Right renal cortex interstitium (tissue), 3 donors: ENCODE results near the gene PLXND1. TPM values are rescaled to one million over a fixed set of nuclear protein-coding genes. Genes with fewer than 3 reads are reported as not detected.

Experiments
- DNase-seq, 3 donors: peaks; one replicate each; pipeline ENCODE4 v3.0.0-alpha.2; 2013; ENCODE audit warnings: low read depth in 3 of 3, low spot score in 2 of 3
- polyA plus RNA-seq, 3 donors: library from polyadenylated mRNA; unstranded; fragments of 120-200 nt; gene quantifications; one replicate each; pipeline ENCODE4 v1.2.1, GENCODE V29; 2013; ENCODE audit not compliant: insufficient read length in 3 of 3

The PLXND1 gene
- polyA plus RNA-seq, 3 donors: 105 to 132 (median 117) TPM

DNA sequence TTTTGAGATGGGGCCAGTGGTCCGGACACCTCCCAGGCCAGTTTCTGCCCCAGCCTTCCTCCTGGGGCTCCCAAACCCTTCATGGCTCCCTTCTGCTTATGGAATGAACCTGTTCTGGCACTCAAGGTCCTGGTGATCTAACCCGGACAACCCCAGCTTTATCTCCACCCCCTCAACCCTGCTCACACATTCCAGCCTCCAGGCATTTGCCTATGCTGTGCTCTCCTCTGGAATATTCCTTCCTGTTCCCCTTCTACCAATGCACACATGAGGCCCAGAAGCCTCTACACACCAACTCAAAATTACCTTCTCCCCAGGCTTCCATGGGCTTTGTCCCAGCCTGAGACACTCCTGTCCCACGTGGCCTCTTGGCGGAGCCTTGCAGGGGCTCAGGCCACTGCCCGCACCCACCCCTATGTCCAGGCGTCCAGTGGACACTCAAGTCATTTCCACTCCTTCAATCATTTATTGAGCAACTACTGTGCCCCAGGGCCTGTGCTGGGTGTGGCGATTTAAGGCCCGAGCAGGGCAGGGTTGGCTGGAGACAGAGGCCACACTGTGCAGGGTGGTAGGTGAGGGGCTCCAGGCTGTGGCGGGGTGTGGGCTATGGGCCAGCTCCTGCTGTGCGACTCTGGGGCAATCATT is 18.8 kb downstream of the PLXND1 start:
- no peak for DNase-seq

DNA sequence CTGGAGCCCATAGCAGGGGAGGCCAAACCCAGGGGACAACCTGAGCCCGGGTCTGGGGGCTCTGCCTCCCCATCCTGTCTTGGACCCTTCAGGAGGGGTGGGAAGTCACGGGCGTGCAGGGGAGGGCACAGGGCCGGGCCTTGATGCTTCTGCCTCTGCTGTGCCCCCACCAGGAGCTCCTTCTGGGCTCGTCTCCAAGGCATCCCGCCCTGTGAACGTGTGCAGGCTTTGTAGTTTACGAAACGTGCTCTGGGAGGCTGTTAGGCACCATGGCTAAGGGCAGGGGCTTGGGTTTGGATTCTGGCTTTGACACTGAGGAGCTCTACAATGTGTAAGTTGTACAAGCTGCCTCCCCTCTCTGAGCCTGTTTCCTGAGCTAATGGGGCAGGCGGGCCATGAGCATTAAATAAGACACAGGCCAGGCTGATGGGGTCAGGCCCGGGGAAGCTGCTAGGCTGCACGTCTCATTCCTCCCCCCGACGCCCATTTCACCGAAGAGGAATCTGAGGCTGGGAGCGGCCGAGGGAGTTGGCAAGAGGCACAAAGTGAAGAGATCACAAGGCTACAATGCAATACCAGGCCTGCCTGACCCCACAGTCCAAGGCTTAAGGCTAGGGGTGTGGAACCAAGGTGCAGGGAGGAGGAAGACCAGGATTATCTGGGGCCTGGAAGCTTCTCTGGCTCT is 19.6 kb downstream of the PLXND1 start:
- DNase-seq: no peak

DNA sequence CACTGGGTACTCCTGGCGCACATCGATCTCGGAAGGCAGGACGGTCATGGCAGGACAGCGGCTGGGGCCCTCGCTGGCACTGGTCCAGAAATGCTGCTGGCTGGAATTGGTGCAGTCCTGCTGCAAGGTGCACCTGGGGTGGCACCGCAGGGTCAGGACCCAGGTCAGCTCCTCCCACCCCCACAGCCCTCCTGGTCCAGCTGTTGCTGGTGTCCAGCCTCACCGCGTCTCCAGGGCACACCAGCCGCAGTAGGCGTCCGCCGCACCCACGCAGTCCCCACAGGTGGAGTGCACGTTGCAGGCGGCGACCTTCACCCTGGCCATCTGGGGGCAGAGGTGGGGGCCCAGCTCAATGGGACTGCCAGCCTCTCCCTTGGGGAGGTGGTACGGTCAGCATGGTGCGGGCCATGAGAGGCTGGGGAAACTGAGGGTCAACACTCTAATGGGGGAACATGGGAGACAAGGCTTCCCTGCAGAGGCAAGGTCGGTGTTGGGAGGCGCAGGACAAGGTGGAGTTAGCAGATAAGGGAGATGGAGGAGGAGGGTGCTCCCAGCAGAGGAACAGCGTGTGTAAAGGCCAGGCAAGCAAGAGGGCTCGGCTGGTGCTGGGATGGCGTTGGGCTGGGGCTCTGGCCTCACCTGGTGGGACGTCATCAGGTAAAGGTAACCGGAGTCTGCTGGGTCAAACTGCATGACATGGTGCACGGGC is 20.4 kb downstream of the PLXND1 start:
- no peak for DNase-seq

DNA sequence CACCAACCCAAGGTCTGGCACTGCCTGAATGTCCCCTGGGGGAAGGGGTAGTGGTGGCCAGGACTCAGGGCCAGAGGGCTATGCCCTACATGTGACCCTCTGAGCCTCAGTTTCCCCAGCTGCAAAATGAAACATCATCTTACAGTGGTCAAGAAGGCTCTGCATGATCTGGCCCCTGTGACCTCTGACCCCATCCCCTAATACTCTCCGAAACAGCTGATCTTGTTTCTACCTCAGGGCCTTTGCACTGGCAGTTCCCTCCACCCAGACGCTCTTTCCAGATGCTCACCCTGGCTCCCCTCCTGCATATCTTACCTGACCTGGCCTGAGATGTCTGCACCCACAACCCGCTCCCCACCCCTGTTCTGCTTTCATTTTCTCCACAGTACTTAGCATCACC is 21.8 kb downstream of the PLXND1 start:
- no peak for DNase-seq

DNA sequence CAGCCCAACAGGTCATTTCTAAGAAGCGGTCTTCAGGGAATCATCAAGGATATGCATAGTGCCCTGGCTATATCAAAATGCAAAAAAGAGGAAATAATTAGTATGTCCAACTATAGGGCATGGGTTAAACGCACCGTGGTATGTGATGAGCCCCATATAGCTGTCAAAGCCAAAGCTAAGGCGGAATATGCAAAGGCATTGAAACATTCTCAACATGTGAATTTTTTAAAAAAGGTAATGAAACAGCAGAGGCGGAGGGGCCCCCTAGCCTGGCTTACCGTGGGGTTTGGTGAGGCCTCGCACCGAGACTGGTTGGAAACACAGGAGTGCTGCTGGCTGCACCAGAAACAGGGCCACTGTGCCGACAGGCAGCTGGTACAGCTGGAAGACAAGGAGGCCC is 23.2 kb downstream of the PLXND1 start:
- no peak for DNase-seq

DNA sequence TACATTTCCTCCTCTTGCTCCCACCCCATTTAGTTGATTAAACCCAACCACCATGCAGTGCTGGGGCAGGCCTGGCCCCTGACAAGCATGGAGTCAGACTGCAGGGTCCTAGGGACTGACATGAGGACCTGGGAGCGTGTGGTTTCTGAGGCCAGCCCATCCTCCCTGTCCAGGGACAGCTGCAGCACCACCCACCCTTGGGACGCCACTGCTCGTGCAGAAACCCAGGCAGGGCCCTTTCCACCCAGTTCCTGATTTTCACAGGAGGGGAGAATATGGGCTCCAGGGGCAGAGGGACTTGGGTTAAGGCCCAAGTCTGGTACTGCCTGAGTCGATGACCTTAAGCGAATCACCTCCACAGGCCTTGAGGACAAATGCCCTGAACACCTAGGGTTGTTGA is 23.7 kb downstream of the PLXND1 start:
- DNase-seq: no peak

DNA sequence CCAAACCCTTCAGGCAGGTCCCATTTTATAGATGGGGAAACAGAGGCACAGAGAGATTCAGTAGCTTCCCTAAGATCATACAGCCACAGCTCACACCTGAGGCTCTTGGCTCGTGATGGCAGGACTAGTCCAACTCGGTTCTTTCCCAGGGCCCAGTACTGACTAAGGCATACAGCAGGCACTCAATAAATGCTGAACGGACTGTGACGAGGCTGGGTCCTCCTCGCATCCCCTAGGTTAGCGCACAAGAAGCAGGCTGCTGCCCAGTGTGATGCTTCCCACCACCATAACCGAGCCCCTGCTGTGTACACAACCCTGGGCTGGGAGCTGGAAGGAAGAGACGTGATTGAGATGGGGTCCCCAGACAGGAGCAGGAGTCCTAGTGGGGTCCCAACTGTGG is 24.9 kb downstream of the PLXND1 start:
- DNase-seq: no peak

DNA sequence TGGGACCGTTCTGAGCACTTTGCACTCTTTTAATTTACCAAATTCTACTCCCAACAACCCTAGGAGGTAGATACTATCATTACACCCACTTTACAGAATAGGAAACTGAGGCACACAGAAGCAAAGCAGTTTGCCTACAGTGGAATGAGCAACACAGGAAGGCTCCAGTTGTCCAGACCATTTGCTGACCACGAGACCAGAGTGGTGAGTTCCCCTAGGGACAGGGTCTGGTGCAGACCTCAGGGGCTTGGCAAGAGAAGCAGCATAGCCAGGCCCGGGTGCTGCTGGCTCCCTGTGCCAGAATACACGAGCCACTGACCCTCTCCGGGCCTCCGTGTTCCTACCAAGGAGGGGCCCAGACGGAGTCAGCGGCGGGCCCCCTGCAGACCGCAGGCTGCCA is 26.5 kb downstream of the PLXND1 start:
- DNase-seq: no peak

DNA sequence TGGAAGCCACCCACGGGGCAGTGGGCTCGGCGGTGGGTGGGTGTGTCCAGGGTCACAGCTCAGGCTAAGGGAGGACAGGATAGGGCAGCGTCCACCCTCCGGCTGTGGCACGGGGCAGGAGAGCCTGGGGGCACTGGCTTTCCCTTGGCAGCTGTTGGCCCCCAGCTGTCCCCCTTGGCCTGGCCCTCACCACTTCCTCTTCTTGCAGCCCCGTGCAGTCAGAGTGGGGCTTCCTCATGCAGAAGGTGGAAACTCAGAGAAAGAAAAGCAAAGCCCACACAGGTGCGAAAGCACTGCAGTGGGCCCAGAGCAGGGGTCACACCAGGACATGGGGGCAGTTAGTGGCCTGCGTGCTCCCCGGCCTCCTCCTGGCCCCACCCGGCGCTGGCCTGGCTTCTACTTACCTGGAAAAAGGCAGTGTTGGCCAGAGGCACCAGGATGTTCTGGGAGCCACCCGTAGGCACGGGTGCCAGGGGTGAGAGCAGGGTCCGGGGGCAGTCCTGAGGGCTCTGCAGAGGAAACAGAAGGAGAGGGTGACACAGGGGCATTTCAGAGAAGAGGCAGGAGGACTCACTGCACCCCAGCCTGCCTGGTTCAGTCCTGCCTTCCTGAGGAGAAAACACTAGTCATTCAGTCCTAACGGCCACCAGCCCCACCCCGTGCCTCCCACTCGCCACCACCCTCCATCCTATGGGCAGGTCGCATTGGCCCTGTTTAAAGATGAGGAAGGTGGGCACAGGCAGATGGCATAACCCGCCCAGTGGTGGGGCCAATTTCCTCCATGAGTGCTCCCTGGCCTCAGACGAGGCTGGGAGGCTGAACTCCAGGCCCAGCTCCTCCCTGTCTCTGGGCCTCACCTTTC is 28.3 kb downstream of the PLXND1 start:
- DNase-seq: no peak

DNA sequence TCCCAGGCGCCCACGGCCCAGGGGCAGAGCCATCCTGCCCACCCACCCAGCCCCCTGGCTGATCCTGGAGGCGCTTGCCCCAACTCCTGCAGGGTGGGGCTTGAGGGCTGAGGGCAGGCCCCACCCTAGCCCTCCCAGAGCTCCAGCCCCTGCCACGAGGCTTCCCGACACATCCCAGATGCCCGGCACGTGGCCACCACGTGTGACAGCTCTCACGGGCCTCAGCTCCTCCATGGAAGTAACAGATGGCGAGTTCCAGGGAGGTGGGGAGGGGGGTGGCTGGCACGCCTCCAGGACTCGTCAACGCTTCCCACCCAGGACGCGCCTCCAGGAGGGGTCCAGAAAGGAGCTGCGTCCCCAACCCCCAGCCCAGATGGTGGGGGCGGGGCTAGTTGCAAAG is 29.1 kb downstream of the PLXND1 start:
- no peak for DNase-seq

DNA sequence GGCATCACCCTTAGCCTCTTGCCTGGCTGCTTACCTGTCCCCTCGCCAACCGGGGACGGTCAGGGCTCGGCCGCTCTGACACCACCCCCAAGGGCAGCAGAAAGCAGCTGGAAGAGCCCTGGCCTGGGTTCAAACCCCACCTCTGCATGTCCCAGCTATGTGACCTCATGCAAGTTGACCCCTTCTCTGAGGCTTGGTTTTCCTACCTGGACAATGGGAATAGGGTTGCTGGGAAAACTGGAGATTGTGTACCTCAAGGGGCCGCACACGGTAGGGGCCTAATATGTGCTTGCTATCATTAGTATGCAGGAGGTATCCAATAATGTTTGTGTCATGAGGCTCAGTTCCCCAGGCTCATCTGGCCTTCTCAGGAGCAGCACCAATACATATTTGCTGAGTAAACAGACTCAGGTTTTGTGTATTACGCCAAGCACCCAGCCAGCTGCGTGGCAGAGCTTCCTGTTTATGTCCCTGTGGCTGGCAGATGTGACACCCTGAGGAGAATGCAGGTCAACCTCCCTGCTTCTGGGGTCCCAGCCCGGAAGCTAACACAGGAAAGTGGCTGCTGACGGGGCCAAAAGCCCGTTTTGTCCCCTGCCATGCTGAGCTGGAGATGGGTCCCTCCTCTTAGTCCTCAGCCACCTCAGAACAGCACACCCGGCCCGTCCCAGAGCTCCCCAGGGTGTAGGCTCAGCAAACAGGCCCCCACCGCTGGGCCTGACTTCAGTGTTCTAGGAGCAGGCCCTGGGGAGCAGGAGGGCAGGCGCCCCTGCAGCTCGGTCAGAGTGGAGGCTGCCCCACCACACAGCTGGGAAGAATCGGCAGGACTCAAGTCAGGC is 29.7 kb downstream of the PLXND1 start:
- no peak for DNase-seq

DNA sequence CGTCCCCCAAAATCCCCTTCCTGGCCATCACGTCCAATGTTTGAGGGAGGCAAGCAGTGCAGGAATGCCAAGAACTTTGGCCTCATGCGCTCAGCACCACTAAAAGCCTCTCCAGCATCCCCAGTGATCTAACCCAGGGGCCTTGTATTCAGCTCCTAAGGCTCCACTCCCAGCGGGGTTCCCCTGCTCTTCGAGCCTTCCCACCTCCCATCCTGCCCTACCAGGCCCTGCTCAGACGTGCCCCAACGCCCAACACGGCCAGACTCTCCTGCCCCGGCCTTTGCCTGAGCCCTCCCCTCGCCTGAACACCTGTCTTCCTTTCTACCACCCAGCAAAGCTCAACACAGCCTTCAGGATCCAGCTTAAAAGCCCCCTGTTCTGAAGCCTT is 30.5 kb downstream of the PLXND1 start:
- DNase-seq: no peak

DNA sequence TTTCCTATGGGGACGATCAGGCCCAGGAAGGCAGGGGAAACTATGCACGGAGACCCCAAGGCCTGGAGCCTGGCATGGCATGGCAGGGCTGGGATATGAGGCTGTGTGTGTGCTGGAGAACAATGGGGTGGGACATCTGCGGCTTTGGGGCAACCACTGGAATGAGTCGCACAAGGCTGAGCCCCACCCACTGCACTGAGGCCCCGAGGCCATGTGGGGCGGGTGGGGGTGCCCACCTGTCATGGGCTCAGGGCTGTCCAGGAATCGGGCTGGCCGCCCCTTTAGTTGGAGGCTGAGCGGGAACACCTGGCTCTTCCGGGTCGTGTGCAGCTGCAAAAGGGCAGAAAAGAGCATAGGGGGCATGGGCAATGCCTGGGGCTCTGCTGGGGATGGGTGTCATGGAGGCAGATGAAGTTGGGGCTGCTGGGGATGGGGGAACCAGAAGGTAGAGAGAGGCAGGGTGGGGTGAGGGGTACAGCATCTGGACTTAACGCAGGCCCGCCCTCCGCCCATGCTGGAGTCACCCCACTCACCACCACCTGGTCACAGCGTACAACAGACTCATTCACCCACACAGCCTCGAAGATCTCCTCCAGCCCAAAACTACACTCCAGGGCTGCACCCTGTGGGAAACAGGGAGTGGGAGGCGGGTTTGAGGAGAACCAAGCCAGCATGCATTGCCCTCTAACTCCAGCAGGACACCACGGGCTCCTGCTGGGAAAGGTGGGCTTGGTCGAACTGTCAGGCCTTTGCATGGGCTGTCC is 31.1 kb downstream of the PLXND1 start:
- DNase-seq: no peak

DNA sequence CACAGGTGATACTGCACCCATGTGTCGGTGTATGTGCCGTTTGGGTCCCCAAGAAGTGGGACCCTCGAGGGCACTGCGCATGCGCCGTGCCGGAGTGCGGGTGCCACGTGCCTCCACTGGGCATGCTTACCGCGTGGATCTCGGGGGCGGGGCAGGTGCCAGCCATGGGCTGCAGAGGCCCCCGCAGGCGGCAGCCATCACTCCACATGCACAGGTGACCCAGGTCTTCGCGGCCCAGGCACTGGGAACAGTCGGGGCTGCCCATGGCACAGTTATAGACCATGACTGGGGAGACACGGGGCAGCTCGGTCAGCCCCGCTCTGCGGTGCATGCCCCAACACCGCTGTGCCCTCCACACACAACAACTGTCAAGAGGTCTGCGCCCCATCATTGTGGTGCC is 32.3 kb downstream of the PLXND1 start:
- no peak for DNase-seq

DNA sequence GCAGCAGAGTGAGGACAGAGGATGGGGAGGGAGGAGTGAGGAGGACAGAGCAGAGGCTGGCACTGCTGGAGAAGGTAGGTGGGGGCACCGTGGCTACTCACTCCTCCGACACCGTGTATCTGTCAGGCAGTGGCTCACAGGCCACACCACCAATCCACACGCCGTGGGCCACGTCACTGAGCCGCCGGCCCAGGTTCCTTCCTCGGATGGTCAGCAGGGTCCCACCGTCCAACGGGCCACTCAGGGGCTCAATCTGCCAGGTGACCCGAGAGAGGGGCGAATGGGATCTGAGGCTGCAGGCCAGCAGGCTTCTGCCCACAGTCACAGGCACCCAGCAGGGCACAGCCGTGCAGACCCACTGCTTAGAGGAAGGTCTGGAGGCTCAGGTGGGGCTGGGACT is 33.0 kb downstream of the PLXND1 start:
- DNase-seq: no peak

DNA sequence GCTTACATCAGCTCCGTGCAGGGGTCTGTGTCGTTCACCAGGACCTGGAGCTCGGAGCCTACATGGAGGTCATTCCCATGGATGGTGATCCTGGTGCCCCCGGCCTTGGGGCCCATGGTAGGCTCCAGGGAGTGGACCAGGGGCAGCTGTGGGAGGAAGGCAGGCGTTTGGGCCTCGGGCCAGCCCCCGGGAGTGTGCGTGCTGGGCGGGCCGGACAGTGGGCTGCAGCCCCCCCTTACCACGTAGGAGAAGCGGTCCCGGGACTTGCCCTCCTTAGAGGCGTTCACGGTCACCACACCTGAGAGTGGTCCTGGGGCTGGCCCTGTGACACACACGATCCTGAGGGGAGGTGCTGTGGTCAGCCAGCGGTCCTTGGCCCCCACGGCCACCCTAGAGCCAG is 33.9 kb downstream of the PLXND1 start:
- no peak for DNase-seq

DNA sequence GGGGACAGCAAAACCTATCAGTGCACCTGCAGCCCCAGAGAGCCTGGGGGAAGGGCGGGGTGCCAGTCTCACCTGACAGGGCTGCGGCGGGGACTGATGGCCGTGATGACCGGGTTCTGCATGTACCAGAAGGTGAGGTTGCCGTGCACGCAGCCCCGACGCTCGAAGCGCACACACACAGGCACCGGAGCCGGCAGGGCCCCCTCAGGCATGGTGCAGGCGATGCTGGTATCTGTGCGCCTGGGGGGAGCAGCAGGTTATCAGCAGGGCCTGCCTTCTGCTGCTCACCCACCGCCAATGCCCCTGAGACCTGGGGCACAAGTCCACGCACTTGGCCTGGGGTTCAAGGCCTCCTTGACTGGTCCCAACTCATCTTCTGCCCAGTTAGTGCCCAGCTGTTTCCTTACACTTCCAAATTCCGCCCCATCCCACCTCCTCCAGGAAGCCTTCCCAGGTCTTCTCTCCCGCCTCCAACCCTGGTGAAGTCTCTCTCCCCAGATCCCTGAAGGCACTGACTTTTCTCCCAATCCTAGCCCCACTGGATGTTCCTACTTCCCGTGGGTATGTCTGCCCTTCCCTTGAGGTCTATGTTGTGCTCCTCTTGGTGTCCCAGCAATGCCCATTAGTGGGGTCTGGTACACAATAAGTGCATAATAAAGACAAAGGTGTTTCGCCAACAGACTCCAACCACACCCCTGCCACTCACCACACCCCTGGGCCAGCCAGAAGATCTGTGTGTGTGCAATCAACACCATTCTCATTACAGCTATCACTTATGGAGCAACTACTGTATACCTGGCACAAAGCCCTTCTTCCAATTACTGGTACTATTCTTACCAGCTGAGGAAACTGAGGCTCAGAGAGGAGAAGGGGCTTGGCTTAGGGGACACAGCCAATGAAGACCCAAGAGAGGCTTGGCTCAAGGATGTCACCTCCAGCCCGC is 34.6 kb downstream of the PLXND1 start:
- no peak for DNase-seq

DNA sequence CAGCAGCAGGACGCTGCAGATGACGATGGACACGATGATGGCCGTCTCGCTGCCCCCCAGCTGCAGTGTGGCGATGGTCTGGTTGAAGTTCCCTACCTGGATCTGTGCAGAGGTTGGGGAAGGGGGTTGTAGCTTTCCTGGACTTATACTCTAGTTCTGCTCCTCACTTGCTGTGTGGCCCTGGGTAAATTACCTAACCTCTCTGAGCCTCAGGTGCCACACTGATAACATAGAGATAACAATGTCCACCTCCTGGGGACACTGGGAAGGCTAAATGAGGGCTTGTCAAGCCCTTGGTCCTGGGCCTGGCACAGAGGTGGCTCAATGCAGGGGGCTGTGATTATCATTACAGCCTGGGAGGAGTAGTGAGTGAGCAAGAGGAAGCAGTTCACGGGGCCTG is 36.6 kb downstream of the PLXND1 start:
- no peak for DNase-seq
